UCSD-AML1 (cell line): Measurements from ENCODE around the gene FERMT2.
"Not testable (repeated sequence)": the region's sequence is repeated elsewhere in the genome, so short reads cannot be mapped to it uniquely, and the experiment has no call there.

Experiments used
- DNase-seq: peaks from one replicate; lab custom pipeline; 2025; ENCODE audit not compliant: unreplicated experiment; lab: John Stamatoyannopoulos, UW

FERMT2 gene

DNA sequence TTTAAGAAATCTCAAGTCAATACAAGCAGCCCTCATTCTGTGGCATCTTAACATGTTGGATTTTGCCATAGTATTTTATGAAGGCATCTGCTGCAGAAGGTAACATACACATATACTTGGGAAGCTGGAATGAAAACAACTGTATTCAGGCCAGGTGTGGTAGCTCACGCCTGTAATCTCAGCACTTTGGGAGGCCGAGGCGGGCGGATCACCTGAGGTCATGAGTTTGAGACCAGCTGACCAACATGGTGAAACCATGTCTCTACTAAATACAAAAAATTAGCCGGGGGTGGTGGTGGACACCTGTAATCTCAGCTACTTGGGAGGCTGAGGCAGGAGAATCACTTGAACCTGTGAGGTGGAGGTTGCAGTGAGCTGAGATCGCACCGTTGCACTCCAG, 86.0 kb downstream of the FERMT2 start:
- not testable (repeated sequence) for DNase-seq

DNA sequence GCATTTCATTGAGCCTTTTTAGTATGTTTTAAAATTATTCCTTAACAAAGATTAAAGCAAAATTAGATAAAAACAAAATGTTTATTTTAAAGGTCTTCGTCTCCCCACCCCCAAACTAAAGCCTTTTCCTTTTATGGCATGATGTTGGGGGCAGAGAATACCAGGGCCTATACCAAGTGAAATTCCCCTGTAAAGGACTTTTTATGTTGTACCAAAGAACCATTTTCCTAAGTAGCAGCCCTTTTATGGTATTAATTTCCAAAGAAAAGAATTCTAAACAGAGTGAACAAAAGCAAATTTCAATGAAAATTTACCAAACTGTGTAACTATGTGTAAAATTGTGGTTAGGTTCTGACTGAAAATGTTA, 87.5 kb downstream of the FERMT2 start:
- DNase-seq, result no peak

DNA sequence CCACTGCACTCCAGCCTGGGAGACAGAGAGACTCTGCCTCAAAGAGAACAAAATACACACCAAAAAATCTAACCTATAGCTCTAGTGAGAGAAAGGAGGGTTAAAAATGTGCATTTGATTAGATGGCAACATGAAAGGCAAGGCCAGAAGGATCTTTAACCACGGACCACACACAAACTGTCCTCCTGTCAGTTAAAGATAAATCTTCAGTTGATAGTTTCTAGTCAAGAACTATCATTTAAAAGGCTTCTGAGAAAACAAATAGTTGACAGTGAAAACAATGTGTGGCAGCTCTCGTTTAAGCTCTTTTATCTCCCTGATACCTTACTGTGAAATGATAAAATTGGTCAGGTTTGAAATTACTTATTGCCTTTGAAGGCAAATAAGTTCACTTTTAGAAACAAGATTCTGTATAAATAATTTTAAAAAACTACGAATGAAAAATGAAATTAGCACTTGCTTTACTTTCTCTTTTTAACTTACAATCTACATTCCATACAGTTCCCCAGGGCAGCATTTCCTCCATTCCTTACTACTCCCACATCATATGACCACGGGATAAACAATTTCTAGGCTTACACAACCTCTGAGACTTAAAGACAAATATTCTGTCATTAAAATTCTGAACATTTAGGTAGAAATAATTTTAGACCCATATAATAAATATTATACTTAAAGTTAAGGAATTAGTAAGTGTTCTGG, 88.1 kb downstream of the FERMT2 start:
- DNase-seq, result no peak

DNA sequence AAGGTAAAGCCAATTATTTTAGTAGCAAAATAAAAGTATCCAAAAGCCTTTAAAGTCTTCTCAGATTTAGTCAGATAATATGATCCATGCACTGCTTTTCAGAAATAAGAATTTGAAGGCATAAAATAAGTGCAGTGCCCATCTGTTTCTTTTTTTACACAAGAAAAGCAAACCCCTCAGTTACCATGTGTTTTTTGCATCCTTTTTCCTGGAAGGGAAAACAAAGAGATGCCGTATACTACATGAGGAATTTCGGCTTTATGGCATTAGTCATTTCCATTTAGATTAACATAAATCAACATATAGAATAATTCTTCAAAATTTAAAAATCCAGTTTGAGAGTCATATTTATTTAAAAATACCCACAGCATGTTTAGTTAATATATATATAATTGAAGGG, 89.4 kb downstream of the FERMT2 start:
- DNase-seq, result no peak

DNA sequence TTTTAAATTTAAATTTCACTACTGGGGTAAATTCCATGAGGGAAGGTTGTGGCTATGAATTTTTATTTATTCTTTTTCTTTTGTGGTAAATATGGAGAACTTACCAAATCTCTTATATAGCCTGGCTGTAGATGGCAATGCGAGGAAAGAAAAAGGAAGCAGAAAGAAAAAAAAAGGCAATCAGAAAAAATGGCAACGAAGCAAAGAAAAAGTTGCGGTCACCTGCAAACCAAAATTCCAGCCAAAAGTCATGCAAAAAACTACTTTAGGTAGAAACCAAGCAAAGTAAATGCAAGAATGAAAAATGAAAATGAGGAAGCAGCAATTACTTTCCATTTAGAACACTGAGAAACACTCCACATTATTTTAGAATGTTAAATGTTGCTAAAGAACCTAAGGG, 89.9 kb downstream of the FERMT2 start:
- no peak for DNase-seq

DNA sequence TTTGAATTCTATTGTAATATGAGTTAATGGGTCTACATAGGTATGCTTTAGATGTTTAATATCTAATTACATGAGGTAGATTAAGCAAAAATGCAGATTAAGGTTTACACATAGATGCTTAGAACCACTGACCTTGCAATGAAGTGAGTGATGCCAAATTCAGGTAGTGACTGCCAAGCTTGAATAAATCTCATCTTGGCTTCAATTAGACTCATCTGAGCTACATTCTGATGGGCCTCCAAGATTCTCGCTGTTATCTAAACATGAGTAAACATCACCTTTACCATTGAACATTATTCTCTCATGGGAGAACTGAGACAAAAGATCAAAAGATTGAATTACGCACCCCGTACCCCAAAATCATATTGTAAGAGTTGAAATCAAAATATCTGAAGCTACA, 90.6 kb downstream of the FERMT2 start:
- no peak for DNase-seq

DNA sequence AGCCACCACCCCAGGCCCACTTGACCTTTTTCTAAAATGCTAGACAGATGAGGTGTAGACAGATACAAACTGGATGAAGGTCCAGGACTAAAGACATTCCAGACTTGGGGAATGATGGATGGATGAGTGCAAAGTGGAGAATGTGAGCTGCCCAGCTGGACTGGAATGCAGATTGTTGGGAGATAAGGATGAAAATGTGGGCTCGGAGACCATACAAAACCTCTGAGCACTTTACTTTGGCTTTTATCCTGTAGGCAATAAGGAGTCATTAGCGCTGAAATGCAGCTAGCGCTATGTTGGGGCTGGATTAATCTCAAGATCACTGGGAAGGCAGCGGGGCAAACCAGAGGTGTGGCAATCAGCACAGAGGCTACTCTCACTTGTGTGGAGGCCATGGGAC, 94.7 kb downstream of the FERMT2 start:
- no peak for DNase-seq

DNA sequence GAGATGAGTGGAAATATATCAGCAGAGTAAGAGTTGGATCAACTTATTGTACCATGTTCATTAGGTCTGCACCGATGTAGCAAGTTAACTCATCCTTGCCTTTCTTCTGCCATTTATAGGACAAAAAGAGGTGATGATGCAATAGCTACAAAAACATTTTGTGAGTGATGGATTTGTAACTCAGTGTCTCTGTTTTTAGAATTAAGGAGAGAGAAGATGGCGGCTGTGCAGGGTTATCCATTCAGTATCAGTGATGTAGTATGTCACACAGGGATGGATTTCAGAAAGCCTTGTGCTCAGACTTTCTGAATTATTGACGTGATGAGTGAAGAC, 97.4 kb downstream of the FERMT2 start:
- DNase-seq, result no peak

DNA sequence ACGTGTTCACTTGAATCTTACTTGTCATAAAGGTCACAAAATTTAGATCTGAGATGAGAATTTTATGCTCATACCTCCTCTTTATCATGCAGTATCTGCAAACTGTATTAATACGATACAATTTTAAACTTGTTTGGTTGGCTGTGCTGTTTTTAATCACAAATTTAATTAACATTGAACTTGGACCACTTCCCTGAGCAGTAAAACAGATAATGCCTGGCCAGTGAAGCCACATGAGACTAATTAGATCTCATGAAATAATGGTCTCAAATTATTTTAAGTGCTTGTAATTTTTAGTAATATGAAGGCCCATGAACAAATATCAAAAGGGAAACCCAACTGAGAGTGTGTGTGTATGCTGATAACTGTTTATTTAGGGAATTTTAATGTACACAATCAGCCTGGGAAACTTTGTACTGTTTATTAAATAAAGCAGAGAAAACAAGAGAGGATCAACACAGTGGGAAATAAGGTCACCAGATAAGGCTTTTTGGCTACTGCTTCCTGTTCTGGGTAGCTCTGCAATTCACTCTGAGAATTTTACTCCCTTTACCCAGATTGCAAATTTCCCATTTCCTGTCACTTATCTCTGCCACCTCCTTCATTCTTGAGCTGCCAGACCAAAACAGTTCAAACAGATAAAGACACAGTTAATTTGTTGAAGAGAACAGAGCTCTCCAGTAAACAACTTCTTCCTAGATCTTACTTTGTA, 97.9 kb downstream of the FERMT2 start:
- no peak for DNase-seq

DNA sequence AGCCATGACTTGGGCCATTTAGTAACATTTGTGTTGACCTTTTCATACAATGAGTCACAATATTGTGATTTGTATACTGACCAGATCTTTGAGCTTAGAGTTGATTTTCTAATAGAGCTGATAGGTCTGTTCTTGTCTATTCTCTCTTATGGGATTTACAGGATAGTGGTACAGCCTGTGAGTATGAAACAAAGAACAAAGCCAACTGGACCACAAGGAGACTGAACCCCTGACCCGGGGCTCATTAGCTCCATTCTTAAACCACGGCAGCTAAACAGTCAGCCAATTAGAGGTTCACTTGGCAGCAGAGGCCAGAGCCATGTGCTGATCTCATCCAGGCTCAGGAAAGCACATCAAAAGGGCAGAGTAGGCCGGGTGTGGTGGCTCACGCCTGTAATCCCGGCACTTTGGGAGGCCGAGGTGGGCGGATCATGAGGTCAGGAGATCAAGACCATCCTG, 100.4 kb downstream of the FERMT2 start:
- DNase-seq, result no peak

DNA sequence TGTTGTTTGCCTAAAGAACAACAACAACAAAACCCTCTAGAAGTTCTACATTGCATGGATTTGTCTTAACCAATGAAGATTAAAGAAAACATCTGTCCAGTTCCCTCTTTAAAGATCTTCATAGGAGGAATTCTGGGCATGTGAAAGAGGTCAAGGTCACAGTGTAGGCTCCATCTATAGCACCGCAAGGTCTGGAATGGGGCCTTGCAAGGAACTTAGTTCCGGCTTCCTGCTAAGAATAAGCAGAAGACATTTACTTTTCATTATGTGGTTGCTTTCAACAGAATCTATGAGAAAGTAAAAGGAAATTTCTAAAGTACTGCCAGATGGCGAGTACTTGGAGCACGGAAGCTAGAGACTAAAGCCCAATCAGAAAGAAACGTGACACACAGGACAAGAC, 102.2 kb downstream of the FERMT2 start:
- no peak for DNase-seq

DNA sequence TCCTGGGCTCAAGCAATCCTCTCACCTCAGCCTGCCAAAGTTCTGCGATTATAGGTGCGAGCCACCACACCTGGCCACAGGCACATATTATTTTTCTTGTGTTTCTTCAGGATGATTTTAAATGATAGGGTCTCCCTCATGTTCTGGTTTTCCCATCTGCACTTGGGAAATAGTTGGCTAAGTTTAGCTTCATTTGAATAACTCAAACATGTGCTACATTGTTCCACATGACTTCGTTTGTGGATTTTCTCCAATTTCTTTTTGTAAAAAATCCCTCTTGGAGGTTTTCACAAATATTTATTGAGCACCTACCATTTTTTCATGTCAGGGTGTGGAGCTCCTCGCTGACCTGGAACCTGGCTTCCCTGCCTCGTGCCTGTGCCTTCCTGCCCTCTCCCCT, 104.3 kb downstream of the FERMT2 start:
- DNase-seq, result no peak

DNA sequence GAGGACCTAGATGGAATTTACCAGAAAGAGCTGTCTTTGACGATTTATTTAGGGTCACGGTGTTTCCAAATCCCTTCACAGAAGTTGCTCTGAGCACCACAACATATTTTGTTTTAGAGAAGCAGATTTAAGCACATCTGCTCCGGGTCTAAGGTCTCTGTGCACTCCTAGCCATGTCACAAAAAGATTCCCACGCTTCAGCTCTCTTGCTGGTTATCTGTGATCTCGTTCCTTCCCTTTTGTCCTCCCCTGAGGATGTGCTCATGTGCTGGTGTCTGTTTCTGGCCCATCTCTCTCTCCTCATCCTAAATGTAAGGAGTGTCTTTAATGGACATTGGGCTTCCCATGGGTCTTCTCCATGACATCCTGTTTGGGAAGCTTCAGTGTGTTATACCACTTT, 105.8 kb downstream of the FERMT2 start:
- DNase-seq, result no peak

DNA sequence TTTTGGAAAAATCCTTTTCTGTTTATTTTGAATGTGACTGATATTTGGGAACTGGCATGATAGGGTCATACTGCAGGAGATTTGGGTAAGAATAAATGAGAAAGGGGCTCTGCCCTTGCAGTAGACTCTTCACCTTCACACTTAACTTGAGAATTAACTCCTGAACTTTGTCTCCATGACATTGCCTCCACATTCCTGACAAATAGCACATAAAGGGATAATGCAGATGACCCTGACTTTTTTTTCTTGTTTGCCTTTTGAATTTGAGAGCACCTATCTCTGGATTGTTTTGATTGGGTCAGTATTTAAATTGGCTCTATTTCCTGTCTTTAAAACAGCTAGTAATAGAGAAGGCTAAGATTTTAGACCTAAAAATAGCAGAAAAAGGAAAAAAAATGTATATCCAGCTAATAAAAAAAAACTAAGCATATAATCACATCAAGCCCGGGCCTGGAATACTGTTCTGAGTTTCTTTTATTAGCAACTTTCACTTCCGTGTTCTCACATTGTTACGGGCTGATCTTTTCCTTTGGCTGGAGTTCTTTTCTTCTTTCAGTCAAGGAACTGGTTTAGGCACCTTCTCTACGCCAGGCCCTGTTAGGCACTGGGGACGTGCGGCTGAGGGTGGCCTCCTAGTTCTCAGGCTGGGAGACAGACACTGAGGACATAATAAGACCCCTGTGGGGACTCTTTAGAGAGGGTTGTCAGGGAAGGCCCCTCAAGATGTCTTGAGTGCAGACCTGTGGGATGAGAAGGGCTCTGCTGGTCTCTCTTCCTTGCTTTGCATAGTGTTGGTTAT, 106.4 kb downstream of the FERMT2 start:
- DNase-seq, result no peak

DNA sequence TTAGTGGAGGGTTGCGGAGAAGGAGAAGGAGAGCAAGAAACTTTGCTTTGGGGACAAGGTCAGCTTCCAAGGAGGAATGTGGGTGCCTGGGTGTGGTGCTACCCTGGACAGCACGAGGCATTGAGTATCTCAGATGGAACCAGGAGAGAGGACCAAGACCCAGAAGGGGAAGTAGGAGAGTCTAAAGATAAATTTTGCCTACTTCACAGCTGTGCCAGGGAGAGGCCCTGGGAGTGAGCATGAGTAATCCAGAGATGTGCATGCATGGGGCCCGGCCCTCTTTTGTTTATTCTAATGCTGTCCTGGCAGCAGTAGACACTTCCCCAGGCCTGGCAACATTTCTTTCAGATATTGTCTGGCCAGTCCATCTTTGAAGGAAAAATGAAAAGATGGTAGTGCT, 110.0 kb downstream of the FERMT2 start:
- DNase-seq, result no peak

DNA sequence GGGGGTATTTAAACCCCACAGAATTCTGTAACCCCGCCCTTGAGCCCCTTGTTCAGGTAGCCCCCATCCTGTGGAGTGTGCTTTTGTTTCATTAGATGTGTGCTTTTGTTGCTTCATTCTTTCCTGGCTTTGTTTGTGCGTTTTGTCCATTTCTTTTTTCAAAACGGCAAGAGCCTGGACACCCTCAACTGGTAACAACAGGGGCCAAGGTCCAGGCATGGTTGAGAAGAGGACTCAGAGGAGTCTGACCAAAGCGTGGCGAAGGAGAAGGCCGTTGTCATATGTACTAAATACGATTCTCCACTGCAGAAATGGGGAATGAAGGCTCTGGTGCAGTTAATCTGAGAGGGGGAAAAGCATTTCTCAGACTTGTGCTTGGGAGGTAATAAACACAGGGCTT, 113.4 kb downstream of the FERMT2 start:
- DNase-seq, result no peak

DNA sequence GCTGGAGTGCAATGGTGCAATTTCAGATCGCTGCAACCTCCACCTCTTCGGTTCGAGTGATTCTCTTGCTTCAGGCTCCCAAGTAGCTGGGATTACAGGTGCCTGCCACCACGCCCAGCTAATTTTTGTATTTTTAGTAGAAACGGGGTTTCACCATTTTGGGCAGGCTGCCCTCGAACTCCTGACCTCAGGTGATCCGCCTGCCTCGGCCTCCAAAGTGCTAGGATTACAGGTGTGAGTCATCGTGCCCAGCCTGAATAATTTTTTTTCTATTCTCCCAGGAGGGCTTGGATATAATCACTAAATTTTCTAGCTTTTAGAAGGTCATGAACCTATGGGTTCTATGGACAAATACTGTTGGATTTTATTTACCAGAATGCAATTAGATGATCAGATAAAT, 114.8 kb downstream of the FERMT2 start:
- DNase-seq, result no peak

DNA sequence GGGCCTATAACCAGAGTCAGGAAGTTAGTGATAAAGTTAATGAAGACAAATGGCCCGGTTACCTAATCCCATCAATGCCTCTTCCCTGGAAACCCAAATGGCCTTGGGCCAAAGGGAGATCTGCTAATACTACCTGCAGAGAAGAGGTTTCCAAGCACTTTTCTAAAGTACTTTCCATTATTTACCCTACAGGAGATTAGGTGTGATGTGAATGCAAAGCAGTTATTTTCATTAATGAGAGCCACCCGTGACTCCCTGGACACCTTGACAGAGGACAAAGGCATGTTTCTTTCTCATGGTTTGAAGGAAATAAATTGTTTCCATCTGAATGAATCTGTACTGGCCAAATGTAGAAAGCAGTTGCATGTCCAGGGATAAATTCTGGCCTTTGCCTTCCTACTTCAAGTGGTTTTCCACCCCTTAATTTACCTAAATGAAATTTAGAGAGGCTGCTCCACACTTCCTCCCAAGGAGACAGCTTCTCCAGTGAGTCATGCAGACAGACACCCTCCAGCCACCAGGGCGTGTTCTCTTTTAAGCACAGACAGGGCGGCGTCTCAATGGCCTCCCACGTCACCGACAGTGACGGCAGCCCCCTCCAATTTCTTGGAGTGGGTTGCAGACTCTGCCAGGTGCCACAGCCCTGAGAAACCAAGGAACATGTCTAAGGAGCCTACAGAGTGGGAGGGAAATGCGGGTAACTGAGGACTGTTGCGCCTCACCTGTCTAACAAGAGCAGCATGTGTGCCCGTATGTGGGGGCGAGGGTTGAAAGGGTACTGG, 115.5 kb downstream of the FERMT2 start:
- DNase-seq, result no peak

DNA sequence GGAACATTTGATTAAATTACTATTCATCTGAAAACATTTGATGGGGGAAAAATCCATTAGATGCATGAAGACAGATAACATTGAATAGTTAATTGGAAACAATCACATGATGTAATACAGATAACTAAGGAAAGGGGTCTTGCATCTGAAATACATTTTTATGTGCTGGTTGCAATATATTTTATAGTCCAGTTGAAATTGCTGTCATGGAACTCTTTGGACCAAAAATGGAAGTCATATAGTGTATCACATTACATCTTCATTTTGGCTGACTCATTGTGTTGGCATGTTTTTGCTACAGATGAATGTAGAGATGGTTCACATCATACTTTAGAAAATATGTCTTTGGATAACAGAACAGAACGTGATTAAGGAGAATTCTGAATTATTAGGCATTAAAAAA, 116.4 kb downstream of the FERMT2 start:
- no peak for DNase-seq

DNA sequence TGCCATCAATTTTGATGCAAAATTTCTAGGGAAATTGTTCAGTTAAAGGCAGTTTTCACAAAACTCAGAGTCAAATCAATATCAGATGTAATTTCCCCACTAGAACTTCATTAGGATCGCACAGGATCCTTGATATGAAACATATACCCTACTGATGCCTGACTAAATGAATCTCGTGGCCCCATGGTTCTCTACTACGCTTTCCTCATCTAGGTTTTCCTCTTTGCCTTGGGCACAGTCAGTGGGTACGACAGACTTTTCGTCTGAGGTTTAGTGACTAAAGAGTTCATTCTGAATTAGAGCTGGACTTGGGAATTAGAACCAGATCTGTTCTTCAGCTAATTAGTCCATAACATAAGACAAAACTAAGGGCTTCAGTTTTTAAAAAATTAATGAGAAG, 117.0 kb downstream of the FERMT2 start:
- no peak for DNase-seq

DNA sequence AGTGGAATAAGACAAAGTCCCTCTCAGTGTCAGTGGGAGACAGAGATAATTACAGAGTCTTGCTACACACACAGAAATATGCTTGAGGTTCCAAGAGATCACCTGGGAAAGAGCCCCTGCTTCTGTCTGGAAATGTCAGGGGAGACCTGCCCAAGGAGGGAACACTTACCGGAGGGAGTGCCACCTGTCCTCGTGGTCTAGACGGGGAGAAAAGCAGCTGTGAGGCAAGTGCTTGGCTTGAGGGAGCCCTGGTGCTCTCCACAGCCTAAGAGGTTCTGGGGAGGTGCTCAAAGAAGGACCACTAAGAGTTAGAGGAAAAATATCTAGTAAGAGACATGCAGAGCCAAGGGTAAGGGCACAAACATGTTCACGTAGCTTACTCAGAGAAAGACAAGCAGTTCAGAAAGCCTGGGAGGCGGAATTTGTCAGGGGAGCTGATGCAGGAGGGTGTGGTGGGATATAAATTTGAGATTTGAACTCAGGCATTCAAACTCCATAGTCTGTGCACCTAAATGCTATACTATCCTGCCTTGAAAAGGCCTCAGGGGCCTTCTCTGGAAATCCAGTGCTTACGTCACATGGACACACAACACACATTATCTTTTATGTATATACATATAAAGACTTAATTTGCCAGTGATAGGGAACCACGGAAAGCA, 121.2 kb downstream of the FERMT2 start:
- DNase-seq, result no peak
